ENCODE results near the gene ACADSB.

GRCh38 chr10:123073187-123073586, 64.4 kb downstream of the ACADSB start:
- no peak for TF ChIP-seq EZH2 (IDR thresholded peaks at IDR 0.05; ENCODE audit: borderline replicate concordance, insufficient read depth, low read depth, low read length, poor library complexity, severe bottlenecking)
- TF ChIP-seq CTCF (IDR thresholded peaks at IDR 0.05), result no peak

All from B cell (primary cell).